Peyer's patch (tissue), 4 donors: ENCODE results near the gene HSPBAP1. TPM values are rescaled to one million over a fixed set of nuclear protein-coding genes. Genes with fewer than 3 reads are reported as not detected.
"Not testable (repeated sequence)": the region's sequence is repeated elsewhere in the genome, so short reads cannot be mapped to it uniquely, and the experiment has no call there.

ENCODE experiments used
- DNase-seq, 3 donors: peaks; one replicate each; pipeline ENCODE4 v3.0.0-alpha.2; 2017 to 2019
- H3K27ac ChIP-seq, 4 donors: fragments of 200-600 bp; sonication (generic); one replicate each; pipeline ENCODE4 v1.5.1; 2016 to 2019
- H3K27me3 ChIP-seq, 2 donors: fragments of 200-600 bp; sonication (generic); one replicate each; pipeline ENCODE4 v1.5.1; 2019
- H3K36me3 ChIP-seq, 3 donors: fragments of 200-600 bp; sonication (generic); one replicate each; pipeline ENCODE4 v1.5.1; 2016 to 2019
- H3K4me1 ChIP-seq, 4 donors: fragments of 200-600 bp; sonication (generic); one replicate each; pipeline ENCODE4 v1.5.1; 2016 to 2019
- H3K4me3 ChIP-seq, 4 donors: fragments of 200-600 bp; sonication (generic); 1 replicate in 3 of 4; 2 replicates in 1 of 4; pipeline ENCODE4 v1.5.1; 2016 to 2019; ENCODE audit warnings: mild to moderate bottlenecking in 1 of 4
- H3K9me3 ChIP-seq, 4 donors: fragments of 200-600 bp; sonication (generic); one replicate each; pipeline ENCODE4 v1.5.1; 2016 to 2019; ENCODE audit warnings: mild to moderate bottlenecking in 1 of 4
- CTCF ChIP-seq, 6 experiments: fragments of 450-650 bp in 4 of 6; fragments of 200-600 bp in 2 of 6; sonication (generic) in 1 of 6; IDR thresholded peaks; one replicate each; pipeline ENCODE4 v1.5.1; 2017 to 2019; ENCODE audit warnings: antibody characterized with exemption in 6 of 6, mild to moderate bottlenecking in 3 of 6, moderate library complexity in 1 of 6
- POLR2A ChIP-seq, 2 donors: fragments of 450-650 bp; IDR thresholded peaks; one replicate each; pipeline ENCODE4 v1.5.1; 2017; ENCODE audit warnings: antibody characterized with exemption in 2 of 2, mild to moderate bottlenecking in 2 of 2, moderate library complexity in 2 of 2
- total RNA-seq, 4 donors: library from RNA; depleted of rRNA; stranded (reverse); fragments of >200 nt; gene quantifications; one replicate each; pipeline ENCODE4 v1.1.0, GENCODE V29; 2016

Gene HSPBAP1
- total RNA-seq, 4 donors from 2014 or later: 10.0 to 28.1 (median 12.9) TPM

- Histone ChIP-seq H3K4me1 (no peaks in the 10 kb centered on the region), H3K36me3 (peaks cover 0 to 14% (median 0%) of the 10 kb centered on the region in 3 donors), H3K27me3 (no peaks in the 10 kb centered on the region), H3K4me3 (no peak overlapping the region), H3K27ac (no peak overlapping the region), H3K9me3 (no peaks in the 10 kb centered on the region)
- DNase-seq: no peak
- TF ChIP-seq CTCF (IDR thresholded peaks at IDR 0.05) (no peak), POLR2A (IDR thresholded peaks at IDR 0.05) (no peak)
Observed at GRCh38 chr3:122725106-122725505, 68.5 kb downstream of the HSPBAP1 start.

- no peaks in the 10 kb centered on the region for H3K27me3 ChIP-seq
- no peak overlapping the region for H3K4me3 ChIP-seq
- no peak overlapping the region for H3K27ac ChIP-seq
- H3K36me3 ChIP-seq: peaks cover 0 to 61% (median 0%) of the 10 kb centered on the region in 3 donors
- no peaks in the 10 kb centered on the region for H3K9me3 ChIP-seq
- H3K4me1 ChIP-seq: no peaks in the 10 kb centered on the region
- DNase-seq: no peak
- no peak for TF ChIP-seq POLR2A (IDR thresholded peaks at IDR 0.05)
Observed at GRCh38 chr3:122719273-122719921, 74.2 kb downstream of the HSPBAP1 start.

GRCh38 chr3:122716667-122717066 is 77.0 kb downstream of the HSPBAP1 start:
- no peak overlapping the region for H3K4me3 ChIP-seq
- no peak for TF ChIP-seq POLR2A (IDR thresholded peaks at IDR 0.05)
- TF ChIP-seq CTCF (IDR thresholded peaks at IDR 0.05): no peak
- no peak for DNase-seq
- H3K27ac ChIP-seq: no peak overlapping the region
- H3K9me3 ChIP-seq: no peaks in the 10 kb centered on the region
- H3K27me3 ChIP-seq: no peaks in the 10 kb centered on the region
- H3K36me3 ChIP-seq: peaks cover 0 to 84% (median 0%) of the 10 kb centered on the region in 3 donors
- no peaks in the 10 kb centered on the region for H3K4me1 ChIP-seq

GRCh38 chr3:122714273-122714672 is 79.4 kb downstream of the HSPBAP1 start:
- DNase-seq: no peak
- Histone ChIP-seq H3K36me3 (peaks cover 0 to 69% (median 0%) of the 10 kb centered on the region in 3 donors), H3K27ac (no peak overlapping the region), H3K9me3 (no peaks in the 10 kb centered on the region), H3K27me3 (no peaks in the 10 kb centered on the region), H3K4me3 (no peak overlapping the region), H3K4me1 (no peaks in the 10 kb centered on the region)
- TF ChIP-seq CTCF (IDR thresholded peaks at IDR 0.05): no peak
- TF ChIP-seq POLR2A (IDR thresholded peaks at IDR 0.05): no peak

- not testable (repeated sequence) for H3K27ac ChIP-seq
- H3K36me3 ChIP-seq: peaks cover 0 to 59% (median 3%) of the 10 kb centered on the region in 3 donors
Observed at GRCh38 chr3:122710616-122711251, 82.9 kb downstream of the HSPBAP1 start.

GRCh38 chr3:122705379-122705778 is 88.3 kb downstream of the HSPBAP1 start:
- no peaks in the 10 kb centered on the region for H3K27me3 ChIP-seq
- DNase-seq: no peak
- H3K4me3 ChIP-seq: no peak overlapping the region
- H3K36me3 ChIP-seq: peaks cover 0 to 70% (median 3%) of the 10 kb centered on the region in 3 donors
- H3K9me3 ChIP-seq: no peaks in the 10 kb centered on the region
- no peak overlapping the region for H3K27ac ChIP-seq
- TF ChIP-seq POLR2A (IDR thresholded peaks at IDR 0.05) (no peak), CTCF (IDR thresholded peaks at IDR 0.05) (no peak)
- H3K4me1 ChIP-seq: no peaks in the 10 kb centered on the region

More at GRCh38 chr3:122710616-122711251, 82.9 kb downstream of the HSPBAP1 start:
- not testable (repeated sequence) for H3K4me1 ChIP-seq, H3K4me3 ChIP-seq, DNase-seq, H3K27me3 ChIP-seq, H3K9me3 ChIP-seq
